ENCODE measurements around the gene RNF157. TPM values are rescaled to one million over a fixed set of nuclear protein-coding genes. Genes with fewer than 3 reads are reported as not detected.
A peak's percentile ranks its signal among the peaks of the same experiment; 100 is the strongest.

Gene RNF157
- total and polyA plus RNA-seq, 10 of the 15 experiments (the other 5 are each of a cell fraction or from before 2014, with no cell fraction given): 1.4 to 15.9 (median 9.6) TPM

- Histone ChIP-seq H3K27me3 (replicated peaks in 1 of 2; ENCODE audit: control insufficient read depth in 2 of 2, insufficient read depth in 2 of 2, low read length in 1 of 2) (no peaks in the 10 kb centered on the region), H3K4me2 (ENCODE audit: control insufficient read depth, insufficient read depth) (peak overlapping the region; percentile 44), H3K4me1 (ENCODE audit: control insufficient read depth, insufficient read depth, low read length) (peaks cover 50% of the 10 kb centered on the region), H3K9ac (ENCODE audit: control insufficient read depth, insufficient read depth, low read length) (peak overlapping the region; percentile 66), H3K36me3 (ENCODE audit: control insufficient read depth in 2 of 2, insufficient read depth in 2 of 2, low read length in 1 of 2) (no peaks in the 10 kb centered on the region), H3K9me3 (replicated peaks; ENCODE audit: control insufficient read depth, insufficient read depth, low read length) (no peaks in the 10 kb centered on the region), H4K20me1 (ENCODE audit: control insufficient read depth, insufficient read depth) (no peaks in the 10 kb centered on the region), H3K79me2 (ENCODE audit: control insufficient read depth, insufficient read depth, low read length) (peaks cover 42% of the 10 kb centered on the region), H2AFZ (ENCODE audit: control insufficient read depth, low read depth, low read length) (no peak overlapping the region), H3K4me3 (peak overlapping the region; percentile 64), H3K27ac (ENCODE audit: control insufficient read depth, insufficient read depth) (peak overlapping the region; percentile 87)
- ChIA-PET POLR2A (interaction anchor here (0.6 to 17.9 kb wide), 13 partner anchors 8 to 480 kb away, joined by 3 to 427 read pairs (median 5); partner anchors contain the start of genes RNF157, UNK and WBP2), CTCF (interaction anchor here (0.9 to 7.9 kb wide), 9 partner anchors 9 to 85 kb away, joined by 3 to 82 read pairs (median 16); no protein-coding TSS in a partner anchor), SMC1A (ENCODE audit: uncharacterized antibody, unreplicated experiment) (interaction anchor here (0.5 to 8.3 kb wide), 13 partner anchors 8 to 368 kb away, joined by 3 to 226 read pairs (median 5); no protein-coding TSS in a partner anchor), RAD21 (ENCODE audit: unreplicated experiment) (interaction anchor here (0.6 to 18.5 kb wide), 13 partner anchors 9 to 473 kb away, joined by 3 to 419 read pairs (median 14); partner anchors contain the start of gene SRSF2)
- 0% methylated on average over 9 of the region's 9 CpGs for WGBS (ENCODE audit: insufficient coverage, insufficient replicate concordance, low lambda C conversion rate, missing lambda C conversion rate)
- no TSS peak for BruUV-seq (replicated peaks)
- DNase-seq (ENCODE audit: low read depth, low spot score): no peak
- ATAC-seq: peak; percentile 0; the same call in 2 of the 3 replicates
- in situ Hi-C loops (cut with MboI) (loop anchor here (5.0 to 25.0 kb wide), 4 partner anchors 77 to 1898 kb away; partner anchors contain the start of genes SYNGR2 and UNK), intact Hi-C loops (cut with micrococcal nuclease; ENCODE audit: unreplicated experiment) (loop anchor here (2.0 to 10.0 kb wide), 3 partner anchors 18 to 480 kb away; partner anchors contain the start of gene UNK)
- TF ChIP-seq ZBTB40 (IDR thresholded peaks at IDR 0.05; ENCODE audit: borderline replicate concordance): peak; percentile 41; the same call in 1 of the 2 replicates
- TF ChIP-seq SMAD1 (IDR thresholded peaks at IDR 0.05; ENCODE audit: low read depth, partially characterized antibody): peak; percentile 33
- no peak for TF ChIP-seq JUND (IDR thresholded peaks at IDR 0.05; ENCODE audit: low read depth, low read length)
- TF ChIP-seq, protein P1, sequence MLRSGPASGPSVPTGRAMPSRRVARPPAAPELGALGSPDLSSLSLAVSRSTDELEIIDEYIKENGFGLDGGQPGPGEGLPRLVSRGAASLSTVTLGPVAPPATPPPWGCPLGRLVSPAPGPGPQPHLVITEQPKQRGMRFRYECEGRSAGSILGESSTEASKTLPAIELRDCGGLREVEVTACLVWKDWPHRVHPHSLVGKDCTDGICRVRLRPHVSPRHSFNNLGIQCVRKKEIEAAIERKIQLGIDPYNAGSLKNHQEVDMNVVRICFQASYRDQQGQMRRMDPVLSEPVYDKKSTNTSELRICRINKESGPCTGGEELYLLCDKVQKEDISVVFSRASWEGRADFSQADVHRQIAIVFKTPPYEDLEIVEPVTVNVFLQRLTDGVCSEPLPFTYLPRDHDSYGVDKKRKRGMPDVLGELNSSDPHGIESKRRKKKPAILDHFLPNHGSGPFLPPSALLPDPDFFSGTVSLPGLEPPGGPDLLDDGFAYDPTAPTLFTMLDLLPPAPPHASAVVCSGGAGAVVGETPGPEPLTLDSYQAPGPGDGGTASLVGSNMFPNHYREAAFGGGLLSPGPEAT (IDR thresholded peaks at IDR 0.05; ENCODE audit: low read depth): no peak
- TF ChIP-seq, protein P2, sequence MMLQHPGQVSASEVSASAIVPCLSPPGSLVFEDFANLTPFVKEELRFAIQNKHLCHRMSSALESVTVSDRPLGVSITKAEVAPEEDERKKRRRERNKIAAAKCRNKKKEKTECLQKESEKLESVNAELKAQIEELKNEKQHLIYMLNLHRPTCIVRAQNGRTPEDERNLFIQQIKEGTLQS (IDR thresholded peaks at IDR 0.05; ENCODE audit: borderline replicate concordance, extremely low read depth, low read depth, low read length): 0 out of 2 replicates have a peak, but pooled peaks have one; percentile 0
- no peak for TF ChIP-seq HCFC1 (IDR thresholded peaks at IDR 0.05; ENCODE audit: low read length)
- FAIRE-seq: no peak
Measured at GRCh38 chr17:76264425-76264754, 24.1 kb upstream of the RNF157 start.

All from GM12878 (cell line).